SU-DHL-6 (cell line): ENCODE results near the gene LY6G6D.

Experiments used
- H2AFZ ChIP-seq: fragments of 200-600 bp; sonication (generic); 2 replicates; pipeline ENCODE4 v1.6.1; 2014; ENCODE audit warnings: low read depth, mild to moderate bottlenecking, moderate library complexity, mixed read lengths, antibody characterized with exemption, low read length; ENCODE audit not compliant: severe bottlenecking
- H3F3A ChIP-seq: fragments of 200-600 bp; shearing (Covaris generic); 2 replicates; pipeline ENCODE4 v1.6.0; 2016; ENCODE audit warnings: antibody characterized with exemption, mild to moderate bottlenecking; ENCODE audit not compliant: insufficient read depth
- H3K27ac ChIP-seq: fragments of 200-600 bp; sonication (generic); 2 replicates; pipeline ENCODE4 v1.5.1; 2016; ENCODE audit warnings: low read depth, mild to moderate bottlenecking, low read length, moderate library complexity, mixed read lengths
- H3K27me3 ChIP-seq: fragments of 200-600 bp; sonication (generic), shearing (Covaris generic); 2 replicates; pipeline ENCODE4 v1.6.0; 2014; ENCODE audit warnings: mild to moderate bottlenecking, low read length
- H3K36me3 ChIP-seq: fragments of 200-600 bp; sonication (generic); 2 replicates; pipeline ENCODE4 v1.6.1; 2014; ENCODE audit warnings: mild to moderate bottlenecking, low read length, mixed read lengths
- H3K4me2 ChIP-seq: fragments of 300-600, 200-600 bp; shearing (Covaris generic), sonication (generic); 2 replicates; pipeline ENCODE4 v1.6.0; 2014; ENCODE audit warnings: low read length, low read depth, mild to moderate bottlenecking; ENCODE audit not compliant: poor library complexity, severe bottlenecking
- H3K4me3 ChIP-seq: fragments of 200-600 bp; sonication (generic); 2 replicates; pipeline ENCODE4 v1.5.1; 2014; ENCODE audit warnings: antibody characterized with exemption, low read length, mild to moderate bottlenecking, mixed read lengths; ENCODE audit not compliant: insufficient read depth, poor library complexity, severe bottlenecking
- H3K79me2 ChIP-seq: fragments of 200-600 bp; sonication (generic); 2 replicates; pipeline ENCODE4 v1.6.1; 2014; ENCODE audit warnings: mild to moderate bottlenecking, low read length, moderate library complexity; ENCODE audit not compliant: insufficient read depth
- H3K9ac ChIP-seq: fragments of 200-600 bp; sonication (generic); 2 replicates; pipeline ENCODE4 v1.7.0; 2014; ENCODE audit warnings: mild to moderate bottlenecking, low read length
- H3K9me2 ChIP-seq: fragments of 200-600 bp; sonication (generic); replicated peaks from 2 replicates; pipeline ENCODE4 v1.6.1; 2014; ENCODE audit warnings: low read length; ENCODE audit not compliant: insufficient read depth
- H3K9me3 ChIP-seq: fragments of 200-600 bp; sonication (generic); 2 replicates; pipeline ENCODE4 v1.6.1; 2014; ENCODE audit warnings: low read length, mixed read lengths; ENCODE audit not compliant: insufficient read depth
- H4K20me1 ChIP-seq: fragments of 200-600 bp; sonication (generic); 2 replicates; pipeline ENCODE4 v1.6.1; 2014; ENCODE audit warnings: low read depth, mild to moderate bottlenecking, antibody characterized with exemption, low read length, moderate library complexity, mixed read lengths
- CTCF ChIP-seq: fragments of 200-600 bp; sonication (generic); IDR thresholded peaks from one replicate; pipeline ENCODE4 v1.5.1; 2017; ENCODE audit warnings: antibody characterized with exemption, mild to moderate bottlenecking, low read length, moderate library complexity; ENCODE audit not compliant: insufficient read depth, poor library complexity, severe bottlenecking
- EZH2phosphoT487 ChIP-seq: fragments of 200-600 bp; sonication (generic), shearing (Covaris generic); conservative IDR thresholded peaks from 2 replicates; pipeline ENCODE4 v1.6.1; 2018; ENCODE audit warnings: mild to moderate bottlenecking, antibody characterized with exemption, low read length, moderate library complexity, mixed read lengths

Gene LY6G6D

GRCh38 chr6:31758281-31758680 lies 43.1 kb downstream of the LY6G6D start:
- Histone ChIP-seq H3K79me2 (no peaks in the 10 kb centered on the region), H3K9me2 (no peaks in the 10 kb centered on the region), H3K9me3 (no peaks in the 10 kb centered on the region)

GRCh38 chr6:31760790-31761189 lies 45.6 kb downstream of the LY6G6D start:
- Histone ChIP-seq H3F3A (peaks cover 8% of the 10 kb centered on the region), H3K4me3 (no peak overlapping the region), H3K36me3 (peaks cover 8% of the 10 kb centered on the region; the same call in 1 of the 2 replicates), H3K9me2 (no peaks in the 10 kb centered on the region), H2AFZ (no peak overlapping the region), H3K9ac (no peak overlapping the region), H3K4me2 (no peak overlapping the region), H3K27me3 (no peaks in the 10 kb centered on the region), H3K79me2 (no peaks in the 10 kb centered on the region), H4K20me1 (no peaks in the 10 kb centered on the region), H3K9me3 (no peaks in the 10 kb centered on the region), H3K27ac (no peak overlapping the region)
- no peak for TF ChIP-seq CTCF
- no peak for TF ChIP-seq EZH2phosphoT487

More at GRCh38 chr6:31758281-31758680, 43.1 kb downstream of the LY6G6D start:
- H3K27me3 ChIP-seq, result no peaks in the 10 kb centered on the region
- H3K9ac ChIP-seq, result no peak overlapping the region
- TF ChIP-seq EZH2phosphoT487, result no peak
- TF ChIP-seq CTCF, result no peak
- H2AFZ ChIP-seq, result no peak overlapping the region
- no peaks in the 10 kb centered on the region for H3F3A ChIP-seq
- no peak overlapping the region for H3K4me2 ChIP-seq
- H3K27ac ChIP-seq, result no peak overlapping the region
- H4K20me1 ChIP-seq, result no peaks in the 10 kb centered on the region
- H3K36me3 ChIP-seq, result peaks cover 8% of the 10 kb centered on the region; the same call in 1 of the 2 replicates
- no peak overlapping the region for H3K4me3 ChIP-seq

- Histone ChIP-seq H2AFZ (no peak overlapping the region), H3F3A (peaks cover 8% of the 10 kb centered on the region), H3K79me2 (no peaks in the 10 kb centered on the region), H3K36me3 (peaks cover 8% of the 10 kb centered on the region; the same call in 1 of the 2 replicates), H3K4me2 (no peak overlapping the region), H3K9me2 (no peaks in the 10 kb centered on the region), H3K9me3 (no peaks in the 10 kb centered on the region), H3K27me3 (no peaks in the 10 kb centered on the region), H3K27ac (no peak overlapping the region), H4K20me1 (no peaks in the 10 kb centered on the region), H3K9ac (no peak overlapping the region), H3K4me3 (no peak overlapping the region)
- TF ChIP-seq EZH2phosphoT487, result no peak
- no peak for TF ChIP-seq CTCF
Measured at GRCh38 chr6:31761343-31761742, 46.2 kb downstream of the LY6G6D start.

- no peaks in the 10 kb centered on the region for H3K79me2 ChIP-seq
- no peak within 1 kb of the TSS for H3K4me2 ChIP-seq
- H3K36me3 ChIP-seq, result peaks cover 8% of the 10 kb centered on the region; the same call in 1 of the 2 replicates
- H3K27ac ChIP-seq, result no peak within 1 kb of the TSS
- no peak within 1 kb of the TSS for H2AFZ ChIP-seq
- no peak within 1 kb of the TSS for H3K9ac ChIP-seq
- no peaks in the 10 kb centered on the region for H4K20me1 ChIP-seq
- H3K27me3 ChIP-seq, result no peaks in the 10 kb centered on the region
- no peak within 1 kb of the TSS for H3K4me3 ChIP-seq
- no peaks in the 10 kb centered on the region for H3K9me3 ChIP-seq
- H3F3A ChIP-seq, result peaks cover 8% of the 10 kb centered on the region
- no peak for TF ChIP-seq CTCF
- TF ChIP-seq EZH2phosphoT487, result no peak
- H3K9me2 ChIP-seq, result no peaks in the 10 kb centered on the region
Measured at GRCh38 chr6:31762356-31762755, 47.2 kb downstream of the LY6G6D start, which contains the start of gene SAPCD1. Gene SAPCD1, plus strand, starts transcription at chr6:31762656. Its CDS starts 399 bp downstream, at chr6:31763055.
